ENCODE measurements around the gene OTULINL.

Gene OTULINL

DNA sequence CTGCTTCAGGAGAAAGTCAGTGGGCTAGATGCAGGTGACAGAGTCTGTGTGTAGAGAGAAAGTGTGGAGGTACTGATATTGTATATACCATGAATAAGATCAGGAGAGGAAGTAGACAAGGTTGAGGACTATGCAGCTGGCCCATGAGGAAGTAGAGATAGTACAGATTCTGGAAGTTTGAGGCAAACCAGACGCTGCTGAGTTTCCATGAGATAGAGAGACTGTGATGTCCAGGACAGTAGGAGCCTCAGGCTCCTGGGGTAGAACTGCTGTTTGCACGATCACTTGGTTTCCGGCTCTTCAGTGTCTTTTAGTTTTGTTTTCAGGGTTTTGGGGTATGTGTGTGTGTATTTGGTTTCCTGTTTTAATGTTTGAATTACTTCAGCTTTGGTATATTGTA is 13.6 kb downstream of the OTULINL start:
- Histone ChIP-seq H3K9ac (no peak overlapping the region), H3K4me3 (IDR thresholded peaks at IDR 0.05; ENCODE audit: insufficient read depth, low read depth, low read length) (no peak overlapping the region), H3K4me2 (no peak overlapping the region), H4K20me1 (ENCODE audit: insufficient read depth) (no peaks in the 10 kb centered on the region), H3K79me2 (ENCODE audit: insufficient read depth, low read depth) (no peaks in the 10 kb centered on the region), H2AFZ (ENCODE audit: low read depth) (no peak overlapping the region), H3K27me3 (ENCODE audit: insufficient read depth, low read depth) (no peaks in the 10 kb centered on the region), H3K4me1 (ENCODE audit: low read depth, poor library complexity, severe bottlenecking) (peaks cover 5% of the 10 kb centered on the region), H3K27ac (no peak overlapping the region), H3K36me3 (ENCODE audit: insufficient read depth) (no peaks in the 10 kb centered on the region; the same call in 1 of the 2 replicates)
- TF ChIP-seq, protein P1, sequence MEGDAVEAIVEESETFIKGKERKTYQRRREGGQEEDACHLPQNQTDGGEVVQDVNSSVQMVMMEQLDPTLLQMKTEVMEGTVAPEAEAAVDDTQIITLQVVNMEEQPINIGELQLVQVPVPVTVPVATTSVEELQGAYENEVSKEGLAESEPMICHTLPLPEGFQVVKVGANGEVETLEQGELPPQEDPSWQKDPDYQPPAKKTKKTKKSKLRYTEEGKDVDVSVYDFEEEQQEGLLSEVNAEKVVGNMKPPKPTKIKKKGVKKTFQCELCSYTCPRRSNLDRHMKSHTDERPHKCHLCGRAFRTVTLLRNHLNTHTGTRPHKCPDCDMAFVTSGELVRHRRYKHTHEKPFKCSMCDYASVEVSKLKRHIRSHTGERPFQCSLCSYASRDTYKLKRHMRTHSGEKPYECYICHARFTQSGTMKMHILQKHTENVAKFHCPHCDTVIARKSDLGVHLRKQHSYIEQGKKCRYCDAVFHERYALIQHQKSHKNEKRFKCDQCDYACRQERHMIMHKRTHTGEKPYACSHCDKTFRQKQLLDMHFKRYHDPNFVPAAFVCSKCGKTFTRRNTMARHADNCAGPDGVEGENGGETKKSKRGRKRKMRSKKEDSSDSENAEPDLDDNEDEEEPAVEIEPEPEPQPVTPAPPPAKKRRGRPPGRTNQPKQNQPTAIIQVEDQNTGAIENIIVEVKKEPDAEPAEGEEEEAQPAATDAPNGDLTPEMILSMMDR (conservative IDR thresholded peaks at IDR 0.05; ENCODE audit: low read depth, low read length) = no peak

DNA sequence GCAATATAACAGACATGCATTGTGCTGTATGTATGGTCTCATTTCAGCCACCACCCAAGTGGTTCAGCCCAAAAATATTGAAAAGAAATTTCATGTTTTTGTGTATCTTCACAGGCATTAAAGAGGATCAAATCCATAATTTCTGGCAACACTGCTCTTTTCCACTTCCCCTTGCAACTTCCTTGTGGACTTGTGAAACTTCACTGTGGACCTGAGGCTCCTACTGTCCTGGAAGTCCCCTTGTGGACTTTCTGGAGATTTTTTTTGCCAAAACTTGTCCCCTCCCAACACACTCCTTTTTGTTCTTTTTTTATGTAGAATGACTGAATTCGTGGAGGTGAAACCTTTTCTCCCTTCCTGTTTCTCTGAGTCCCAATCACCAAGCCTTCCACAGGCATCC is 14.3 kb downstream of the OTULINL start:
- Histone ChIP-seq H3K36me3 (ENCODE audit: insufficient read depth) (no peaks in the 10 kb centered on the region; the same call in 1 of the 2 replicates), H2AFZ (ENCODE audit: low read depth) (no peak overlapping the region), H3K4me3 (IDR thresholded peaks at IDR 0.05; ENCODE audit: insufficient read depth, low read depth, low read length) (no peak overlapping the region), H4K20me1 (ENCODE audit: insufficient read depth) (no peaks in the 10 kb centered on the region), H3K4me1 (ENCODE audit: low read depth, poor library complexity, severe bottlenecking) (peaks cover 5% of the 10 kb centered on the region), H3K9ac (no peak overlapping the region), H3K27ac (no peak overlapping the region), H3K4me2 (no peak overlapping the region), H3K79me2 (ENCODE audit: insufficient read depth, low read depth) (no peaks in the 10 kb centered on the region), H3K27me3 (ENCODE audit: insufficient read depth, low read depth) (no peaks in the 10 kb centered on the region)
- TF ChIP-seq, protein P1 (conservative IDR thresholded peaks at IDR 0.05; ENCODE audit: low read depth, low read length) = no peak

- Histone ChIP-seq H3K79me2 (ENCODE audit: insufficient read depth, low read depth) (no peaks in the 10 kb centered on the region), H4K20me1 (ENCODE audit: insufficient read depth) (no peaks in the 10 kb centered on the region), H2AFZ (ENCODE audit: low read depth) (no peak overlapping the region), H3K9ac (no peak overlapping the region), H3K4me1 (ENCODE audit: low read depth, poor library complexity, severe bottlenecking) (peaks cover 5% of the 10 kb centered on the region), H3K4me2 (peak overlapping the region; percentile 7; the same call in 1 of the 2 replicates), H3K27ac (no peak overlapping the region), H3K4me3 (IDR thresholded peaks at IDR 0.05; ENCODE audit: insufficient read depth, low read depth, low read length) (no peak overlapping the region), H3K27me3 (ENCODE audit: insufficient read depth, low read depth) (no peaks in the 10 kb centered on the region), H3K36me3 (ENCODE audit: insufficient read depth) (no peaks in the 10 kb centered on the region; the same call in 1 of the 2 replicates)
- TF ChIP-seq, protein P1 (conservative IDR thresholded peaks at IDR 0.05; ENCODE audit: low read depth, low read length) = no peak
These were observed 15.5 kb downstream of the OTULINL start for GRCh38 chr5:14597080-14597479.

GRCh38 chr5:14598225-14598624 is 16.6 kb downstream of the OTULINL start:
- Histone ChIP-seq H3K27ac (no peak overlapping the region), H3K4me3 (IDR thresholded peaks at IDR 0.05; ENCODE audit: insufficient read depth, low read depth, low read length) (no peak overlapping the region), H3K4me1 (ENCODE audit: low read depth, poor library complexity, severe bottlenecking) (peaks cover 5% of the 10 kb centered on the region), H3K36me3 (ENCODE audit: insufficient read depth) (no peaks in the 10 kb centered on the region; the same call in 1 of the 2 replicates), H4K20me1 (ENCODE audit: insufficient read depth) (no peaks in the 10 kb centered on the region), H3K27me3 (ENCODE audit: insufficient read depth, low read depth) (no peaks in the 10 kb centered on the region), H3K79me2 (ENCODE audit: insufficient read depth, low read depth) (no peaks in the 10 kb centered on the region), H2AFZ (ENCODE audit: low read depth) (no peak overlapping the region), H3K9ac (no peak overlapping the region), H3K4me2 (no peak overlapping the region)
- TF ChIP-seq, protein P1 (conservative IDR thresholded peaks at IDR 0.05; ENCODE audit: low read depth, low read length) = no peak
